MCF 10A (cell line): ENCODE data around the gene MST1. TPM values are rescaled to one million over a fixed set of nuclear protein-coding genes. Genes with fewer than 3 reads are reported as not detected.

Source experiments
- BruUV-seq: library from RNA; stranded (reverse); fragments of 400-500 nt; replicated peaks from 2 replicates; lab custom pipeline; 2021; lab: Mats Ljungman, UMichigan
- CTCF ChIA-PET: fragments of 300-600 bp; sonication (Branson Sonifier 250); formaldehyde crosslinking; extraction: SDS; loops from one replicate; lab custom pipeline; 2021; ENCODE audit warnings: antibody characterized with exemption, inconsistent platforms; lab: Yijun Ruan, JAX
- POLR2A ChIA-PET: fragments of 300-600, 350-650 bp; sonication (Branson Sonifier 250); formaldehyde crosslinking; extraction: SDS; loops from one replicate; lab custom pipeline; 2020; ENCODE audit warnings: antibody characterized with exemption, inconsistent platforms; lab: Yijun Ruan, JAX
- DNase-seq: peaks from one replicate; pipeline ENCODE4 v3.0.0-alpha.2; 2018; ENCODE audit not compliant: unreplicated experiment
- H3K27ac Mint-ChIP-seq: one replicate; pipeline ENCODE4 v1.8.0; 2022; ENCODE audit warnings: mild to moderate bottlenecking, low read depth, mixed read lengths; ENCODE audit not compliant: unreplicated experiment
- H3K27me3 Mint-ChIP-seq: one replicate; pipeline ENCODE4 v1.8.0; 2022; ENCODE audit warnings: mixed read lengths; ENCODE audit not compliant: insufficient read depth, unreplicated experiment
- H3K36me3 Mint-ChIP-seq: one replicate; pipeline ENCODE4 v1.8.0; 2022; ENCODE audit warnings: mild to moderate bottlenecking, moderate library complexity, mixed read lengths; ENCODE audit not compliant: insufficient read depth, unreplicated experiment
- H3K4me1 Mint-ChIP-seq: one replicate; pipeline ENCODE4 v1.8.0; 2022; ENCODE audit warnings: mixed read lengths; ENCODE audit not compliant: insufficient read depth, unreplicated experiment
- H3K4me3 Mint-ChIP-seq: one replicate; pipeline ENCODE4 v1.8.0; 2022; ENCODE audit warnings: mild to moderate bottlenecking, moderate library complexity, mixed read lengths; ENCODE audit not compliant: unreplicated experiment
- H3K9me3 Mint-ChIP-seq: one replicate; pipeline ENCODE4 v1.8.0; 2022; ENCODE audit warnings: mixed read lengths; ENCODE audit not compliant: unreplicated experiment
- intact Hi-C: fragments of 100-400 bp; cut with micrococcal nuclease; formaldehyde crosslinking; loops from 2 replicates; pipeline ENCODE4 v1.14.1; 2022
- total RNA-seq: library from RNA; stranded (reverse); gene quantifications from 2 replicates; pipeline ENCODE4 v1.2.3, GENCODE V29; 2022
- TF ChIP-seq, protein P1 (sequence below): fragments of 200-600 bp; IDR thresholded peaks from one replicate; pipeline ENCODE4 v1.8.0; 2022; ENCODE audit warnings: antibody characterized with exemption, mild to moderate bottlenecking; ENCODE audit not compliant: unreplicated experiment

The MST1 gene
- total RNA-seq, 1 experiment from 2014 or later, result 18.2 TPM

DNA sequence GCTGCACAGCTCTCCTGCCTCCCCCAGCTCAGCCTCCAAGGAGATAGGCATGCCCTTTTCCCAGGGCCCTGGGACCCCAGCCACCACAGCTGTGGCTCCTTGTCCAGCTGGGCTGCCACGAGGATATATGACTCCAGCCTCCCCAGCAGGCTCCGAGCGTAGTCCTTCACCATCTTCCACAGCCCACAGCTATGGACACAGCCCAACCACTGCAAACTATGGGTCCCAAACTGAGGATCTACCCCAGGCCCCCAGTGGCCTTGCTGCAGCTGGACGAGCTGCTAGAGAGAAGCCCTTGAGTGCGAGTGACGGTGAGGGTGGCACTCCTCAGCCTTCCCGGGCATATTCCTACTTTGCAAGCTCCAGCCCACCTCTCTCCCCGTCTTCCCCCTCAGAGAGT, 35.7 kb downstream of the MST1 start:
- no peaks in the 10 kb centered on the region for H3K27me3 Mint-ChIP-seq
- no TSS peak for BruUV-seq
- no peak for DNase-seq
- intact Hi-C loops, result no loop called here
- H3K4me1 Mint-ChIP-seq, result no peaks in the 10 kb centered on the region
- H3K27ac Mint-ChIP-seq, result no peak overlapping the region
- CTCF ChIA-PET, result interaction anchor here (0.7 to 1.4 kb wide), 2 partner anchors 84 to 114 kb away, joined by 3 to 5 read pairs; no protein-coding TSS in a partner anchor
- no peak overlapping the region for H3K4me3 Mint-ChIP-seq
- H3K36me3 Mint-ChIP-seq, result no peaks in the 10 kb centered on the region
- no peaks in the 10 kb centered on the region for H3K9me3 Mint-ChIP-seq
- POLR2A ChIA-PET, result no interaction called here
- TF ChIP-seq, protein P1, sequence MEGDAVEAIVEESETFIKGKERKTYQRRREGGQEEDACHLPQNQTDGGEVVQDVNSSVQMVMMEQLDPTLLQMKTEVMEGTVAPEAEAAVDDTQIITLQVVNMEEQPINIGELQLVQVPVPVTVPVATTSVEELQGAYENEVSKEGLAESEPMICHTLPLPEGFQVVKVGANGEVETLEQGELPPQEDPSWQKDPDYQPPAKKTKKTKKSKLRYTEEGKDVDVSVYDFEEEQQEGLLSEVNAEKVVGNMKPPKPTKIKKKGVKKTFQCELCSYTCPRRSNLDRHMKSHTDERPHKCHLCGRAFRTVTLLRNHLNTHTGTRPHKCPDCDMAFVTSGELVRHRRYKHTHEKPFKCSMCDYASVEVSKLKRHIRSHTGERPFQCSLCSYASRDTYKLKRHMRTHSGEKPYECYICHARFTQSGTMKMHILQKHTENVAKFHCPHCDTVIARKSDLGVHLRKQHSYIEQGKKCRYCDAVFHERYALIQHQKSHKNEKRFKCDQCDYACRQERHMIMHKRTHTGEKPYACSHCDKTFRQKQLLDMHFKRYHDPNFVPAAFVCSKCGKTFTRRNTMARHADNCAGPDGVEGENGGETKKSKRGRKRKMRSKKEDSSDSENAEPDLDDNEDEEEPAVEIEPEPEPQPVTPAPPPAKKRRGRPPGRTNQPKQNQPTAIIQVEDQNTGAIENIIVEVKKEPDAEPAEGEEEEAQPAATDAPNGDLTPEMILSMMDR, result no peak

DNA sequence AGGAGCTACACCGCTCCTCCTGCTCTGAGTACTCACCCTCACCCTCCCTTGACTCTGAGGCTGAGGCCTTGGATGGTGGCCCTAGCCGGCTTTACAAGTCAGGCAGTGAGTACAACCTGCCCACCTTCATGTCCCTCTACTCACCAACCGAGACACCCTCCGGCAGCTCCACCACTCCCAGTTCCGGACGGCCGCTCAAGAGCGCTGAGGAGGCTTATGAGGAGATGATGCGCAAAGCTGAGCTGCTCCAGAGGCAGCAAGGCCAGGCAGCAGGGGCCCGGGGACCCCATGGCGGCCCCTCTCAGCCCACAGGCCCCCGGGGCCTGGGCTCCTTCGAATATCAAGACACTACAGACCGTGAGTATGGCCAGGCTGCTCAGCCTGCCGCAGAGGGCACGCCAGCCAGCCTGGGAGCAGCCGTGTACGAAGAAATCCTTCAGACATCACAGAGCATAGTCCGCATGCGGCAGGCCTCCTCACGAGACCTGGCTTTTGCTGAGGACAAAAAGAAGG, 36.3 kb downstream of the MST1 start:
- Mint-ChIP-seq H3K27me3 (no peaks in the 10 kb centered on the region), H3K4me1 (no peaks in the 10 kb centered on the region), H3K4me3 (no peak overlapping the region), H3K27ac (no peak overlapping the region), H3K36me3 (no peaks in the 10 kb centered on the region), H3K9me3 (no peaks in the 10 kb centered on the region)
- ChIA-PET CTCF (interaction anchor here (1.4 kb wide), 1 partner anchor 114 kb away, joined by 5 read pairs; no protein-coding TSS in a partner anchor), POLR2A (no interaction called here)
- TF ChIP-seq, protein P1, result no peak
- intact Hi-C loops, result no loop called here
- no peak for DNase-seq
- no TSS peak for BruUV-seq

DNA sequence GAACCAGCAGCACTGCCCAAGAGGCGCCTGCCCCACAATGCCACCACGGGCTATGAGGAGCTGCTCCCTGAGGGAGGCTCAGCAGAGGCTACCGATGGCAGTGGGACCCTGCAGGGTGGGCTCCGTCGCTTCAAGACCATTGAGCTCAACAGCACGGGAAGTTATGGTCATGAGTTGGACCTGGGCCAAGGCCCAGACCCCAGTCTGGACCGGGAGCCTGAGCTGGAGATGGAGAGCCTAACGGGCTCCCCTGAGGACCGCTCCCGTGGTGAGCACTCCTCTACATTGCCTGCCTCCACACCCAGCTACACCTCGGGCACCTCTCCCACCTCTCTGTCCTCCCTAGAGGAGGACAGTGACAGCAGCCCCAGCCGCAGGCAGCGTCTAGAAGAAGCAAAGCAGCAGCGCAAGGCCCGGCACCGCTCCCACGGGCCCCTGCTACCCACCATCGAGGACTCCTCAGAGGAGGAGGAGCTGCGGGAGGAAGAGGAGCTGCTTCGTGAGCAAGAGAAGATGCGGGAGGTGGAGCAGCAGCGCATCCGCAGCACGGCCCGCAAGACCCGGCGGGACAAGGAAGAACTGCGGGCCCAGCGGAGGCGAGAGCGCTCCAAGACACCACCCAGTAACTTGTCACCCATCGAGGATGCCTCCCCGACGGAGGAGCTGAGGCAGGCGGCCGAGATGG, 36.9 kb downstream of the MST1 start:
- no peaks in the 10 kb centered on the region for H3K27me3 Mint-ChIP-seq
- no peaks in the 10 kb centered on the region for H3K4me1 Mint-ChIP-seq
- DNase-seq, result no peak
- no TSS peak for BruUV-seq
- intact Hi-C loops, result no loop called here
- no peak overlapping the region for H3K4me3 Mint-ChIP-seq
- H3K9me3 Mint-ChIP-seq, result no peaks in the 10 kb centered on the region
- H3K27ac Mint-ChIP-seq, result no peak overlapping the region
- ChIA-PET POLR2A (no interaction called here), CTCF (interaction anchor here (0.6 to 1.4 kb wide), 3 partner anchors 46 to 113 kb away, joined by 3 to 5 read pairs (median 4); no protein-coding TSS in a partner anchor)
- TF ChIP-seq, protein P1, result no peak
- H3K36me3 Mint-ChIP-seq, result no peaks in the 10 kb centered on the region

DNA sequence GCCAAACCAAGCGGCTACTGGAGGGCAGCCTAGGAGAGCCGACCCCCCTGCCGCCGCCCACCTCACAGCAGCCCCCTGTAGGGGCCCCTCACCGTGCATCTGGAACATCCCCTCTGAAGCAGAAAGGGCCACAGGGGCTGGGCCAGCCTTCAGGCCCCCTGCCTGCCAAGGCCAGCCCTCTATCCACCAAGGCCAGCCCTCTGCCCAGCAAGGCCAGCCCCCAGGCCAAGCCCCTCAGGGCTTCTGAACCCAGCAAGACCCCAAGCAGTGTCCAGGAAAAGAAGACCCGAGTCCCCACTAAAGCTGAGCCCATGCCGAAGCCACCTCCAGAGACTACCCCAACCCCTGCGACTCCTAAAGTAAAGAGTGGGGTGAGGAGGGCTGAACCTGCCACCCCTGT, 38.6 kb downstream of the MST1 start:
- no peaks in the 10 kb centered on the region for H3K27me3 Mint-ChIP-seq
- POLR2A ChIA-PET, result no interaction called here
- intact Hi-C loops, result no loop called here
- TF ChIP-seq, protein P1, result no peak
- BruUV-seq, result no TSS peak
- H3K36me3 Mint-ChIP-seq, result no peaks in the 10 kb centered on the region
- CTCF ChIA-PET, result interaction anchor here (0.6 kb wide), 1 partner anchor 454 kb away, joined by 3 read pairs; no protein-coding TSS in a partner anchor
- H3K27ac Mint-ChIP-seq, result no peak overlapping the region
- no peak for DNase-seq
- no peak overlapping the region for H3K4me3 Mint-ChIP-seq
- H3K9me3 Mint-ChIP-seq, result no peaks in the 10 kb centered on the region
- no peaks in the 10 kb centered on the region for H3K4me1 Mint-ChIP-seq
